GM12873 (cell line): ENCODE measurements around the gene ASTL.

ENCODE experiments used
- CTCF ChIP-seq: IDR thresholded peaks from 2 replicates; pipeline ENCODE4 v1.5.1; 2012; ENCODE audit warnings: low read depth, mild to moderate bottlenecking, moderate library complexity, low read length, control low read depth; ENCODE audit not compliant: insufficient read depth; ENCODE audit errors: missing control alignments

The ASTL gene

GRCh38 chr2:96095116-96095636, 43.1 kb downstream of the ASTL start:
- TF ChIP-seq CTCF = no peak

GRCh38 chr2:96093528-96093927, 44.8 kb downstream of the ASTL start:
- TF ChIP-seq CTCF = no peak

GRCh38 chr2:96092951-96093350, 45.4 kb downstream of the ASTL start:
- TF ChIP-seq CTCF = no peak

GRCh38 chr2:96092573-96092877, 45.8 kb downstream of the ASTL start:
- TF ChIP-seq CTCF = no peak

GRCh38 chr2:96091711-96092572, 46.4 kb downstream of the ASTL start:
- no peak for TF ChIP-seq CTCF

- no peak for TF ChIP-seq CTCF
Observed at GRCh38 chr2:96091141-96091710, 47.1 kb downstream of the ASTL start.

- TF ChIP-seq CTCF = no peak
Observed at GRCh38 chr2:96090196-96090926, 47.9 kb downstream of the ASTL start.
